HK-2 (cell line): ENCODE data around the gene USP17L15.
"Not testable (repeated sequence)": the region's sequence is repeated elsewhere in the genome, so short reads cannot be mapped to it uniquely, and the experiment has no call there.

ENCODE experiments used
- DNase-seq: peaks from one replicate; pipeline ENCODE4 v3.0.0-alpha.2; 2018; ENCODE audit not compliant: unreplicated experiment

The USP17L15 gene, protein sequence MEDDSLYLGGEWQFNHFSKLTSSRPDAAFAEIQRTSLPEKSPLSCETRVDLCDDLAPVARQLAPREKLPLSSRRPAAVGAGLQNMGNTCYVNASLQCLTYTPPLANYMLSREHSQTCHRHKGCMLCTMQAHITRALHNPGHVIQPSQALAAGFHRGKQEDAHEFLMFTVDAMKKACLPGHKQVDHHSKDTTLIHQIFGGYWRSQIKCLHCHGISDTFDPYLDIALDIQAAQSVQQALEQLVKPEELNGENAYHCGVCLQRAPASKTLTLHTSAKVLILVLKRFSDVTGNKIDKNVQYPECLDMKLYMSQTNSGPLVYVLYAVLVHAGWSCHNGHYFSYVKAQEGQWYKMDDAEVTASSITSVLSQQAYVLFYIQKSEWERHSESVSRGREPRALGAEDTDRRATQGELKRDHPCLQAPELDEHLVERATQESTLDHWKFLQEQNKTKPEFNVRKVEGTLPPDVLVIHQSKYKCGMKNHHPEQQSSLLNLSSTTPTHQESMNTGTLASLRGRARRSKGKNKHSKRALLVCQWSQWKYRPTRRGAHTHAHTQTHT

DNA sequence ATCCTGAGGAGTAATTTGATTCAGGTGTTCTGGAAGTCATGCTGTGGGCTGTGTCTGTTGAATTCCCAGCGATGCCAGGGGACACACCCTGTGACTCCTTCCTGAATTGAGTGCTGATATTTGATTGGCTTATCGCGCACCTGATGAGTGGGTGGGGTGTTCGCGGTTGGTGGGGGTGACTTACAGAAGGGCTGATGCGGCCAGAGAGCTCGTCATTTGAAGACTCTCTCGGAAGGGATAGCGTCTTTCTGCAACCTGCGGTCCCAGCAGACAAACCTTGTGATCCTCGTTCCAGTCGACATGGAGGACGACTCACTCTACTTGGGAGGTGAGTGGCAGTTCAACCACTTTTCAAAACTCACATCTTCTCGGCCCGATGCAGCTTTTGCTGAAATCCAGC, at the start of gene USP17L15:
Gene USP17L15 (plus strand): TSS at position 301 of the 400 bp plus-strand sequence. CDS start 0 bp downstream, at position 301.
- DNase-seq: not testable (repeated sequence)

DNA sequence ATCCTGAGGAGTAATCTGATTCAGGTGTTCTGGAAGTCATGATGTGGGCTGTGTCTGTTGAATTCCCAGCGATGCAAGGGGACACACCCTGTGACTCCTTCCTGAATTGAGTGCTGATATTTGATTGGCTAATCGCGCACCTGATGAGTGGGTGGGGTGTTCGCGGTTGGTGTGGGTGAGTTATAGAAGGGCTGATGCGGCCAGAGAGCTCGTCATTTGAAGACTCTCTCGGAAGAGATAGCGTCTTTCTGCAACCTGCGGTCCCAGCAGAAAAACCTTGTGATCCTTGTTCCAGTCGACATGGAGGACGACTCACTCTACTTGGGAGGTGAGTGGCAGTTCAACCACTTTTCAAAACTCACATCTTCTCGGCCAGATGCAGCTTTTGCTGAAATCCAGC, 23.8 kb upstream of the USP17L15 start, which contains the start of gene USP17L10:
Gene USP17L10 (plus strand): TSS at position 301 of the 400 bp plus-strand sequence. CDS start 0 bp downstream, at position 301.
- not testable (repeated sequence) for DNase-seq

DNA sequence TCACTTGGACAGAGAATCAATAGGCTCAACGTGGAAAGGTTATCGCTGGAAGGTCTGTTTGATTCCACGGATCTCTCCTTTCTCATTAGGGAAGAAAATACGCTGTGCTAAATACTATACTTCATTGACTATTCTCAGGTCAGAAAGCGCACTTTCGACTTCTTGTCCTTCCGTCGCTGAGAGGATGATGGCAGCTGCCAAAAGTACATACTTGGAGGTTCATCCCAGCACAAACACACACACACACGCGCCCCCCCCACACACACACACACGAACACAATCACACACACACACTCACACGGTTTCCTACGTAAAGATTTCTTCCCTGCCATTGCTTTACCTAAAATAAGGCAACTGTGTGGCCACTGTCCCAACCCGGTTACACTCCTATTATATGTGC, 19.5 kb upstream of the USP17L15 start:
- not testable (repeated sequence) for DNase-seq

DNA sequence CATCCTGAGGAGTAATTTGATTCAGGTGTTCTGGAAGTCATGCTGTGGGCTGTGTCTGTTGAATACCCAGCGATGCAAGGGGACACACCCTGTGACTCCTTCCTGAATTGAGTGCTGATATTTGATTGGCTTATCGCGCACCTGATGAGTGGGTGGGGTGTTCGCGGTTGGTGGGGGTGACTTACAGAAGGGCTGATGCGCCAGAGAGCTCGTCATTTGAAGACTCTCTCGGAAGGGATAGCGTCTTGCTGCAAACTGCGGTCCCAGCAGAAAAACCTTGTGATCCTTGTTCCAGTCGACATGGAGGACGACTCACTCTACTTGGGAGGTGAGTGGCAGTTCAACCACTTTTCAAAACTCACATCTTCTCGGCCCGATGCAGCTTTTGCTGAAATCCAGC, 19.1 kb upstream of the USP17L15 start, which contains the start of gene USP17L11:
Gene USP17L11 (plus strand): TSS at position 301 of the 400 bp plus-strand sequence. CDS start 0 bp downstream, at position 301.
- DNase-seq: not testable (repeated sequence)

DNA sequence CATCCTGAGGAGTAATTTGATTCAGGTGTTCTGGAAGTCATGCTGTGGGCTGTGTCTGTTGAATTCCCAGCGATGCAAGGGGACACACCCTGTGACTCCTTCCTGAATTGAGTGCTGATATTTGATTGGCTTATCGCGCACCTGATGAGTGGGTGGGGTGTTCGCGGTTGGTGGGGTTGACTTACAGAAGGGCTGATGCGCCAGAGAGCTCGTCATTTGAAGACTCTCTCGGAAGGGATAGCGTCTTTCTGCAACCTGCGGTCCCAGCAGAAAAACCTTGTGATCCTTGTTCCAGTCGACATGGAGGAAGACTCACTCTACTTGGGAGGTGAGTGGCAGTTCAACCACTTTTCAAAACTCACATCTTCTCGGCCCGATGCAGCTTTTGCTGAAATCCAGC, 14.3 kb upstream of the USP17L15 start, which contains the start of gene USP17L12:
Gene USP17L12 (plus strand): TSS at position 301 of the 400 bp plus-strand sequence. CDS start 0 bp downstream, at position 301.
- not testable (repeated sequence) for DNase-seq

DNA sequence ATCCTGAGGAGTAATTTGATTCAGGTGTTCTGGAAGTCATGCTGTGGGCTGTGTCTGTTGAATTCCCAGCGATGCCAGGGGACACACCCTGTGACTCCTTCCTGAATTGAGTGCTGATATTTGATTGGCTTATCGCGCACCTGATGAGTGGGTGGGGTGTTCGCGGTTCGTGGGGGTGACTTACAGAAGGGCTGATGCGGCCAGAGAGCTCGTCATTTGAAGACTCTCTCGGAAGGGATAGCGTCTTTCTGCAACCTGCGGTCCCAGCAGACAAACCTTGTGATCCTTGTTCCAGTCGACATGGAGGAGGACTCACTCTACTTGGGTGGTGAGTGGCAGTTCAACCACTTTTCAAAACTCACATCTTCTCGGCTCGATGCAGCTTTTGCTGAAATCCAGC, 9.6 kb upstream of the USP17L15 start, which contains the start of gene USP17L13:
Gene USP17L13 (plus strand): TSS at position 301 of the 400 bp plus-strand sequence. CDS start 0 bp downstream, at position 301.
- not testable (repeated sequence) for DNase-seq

DNA sequence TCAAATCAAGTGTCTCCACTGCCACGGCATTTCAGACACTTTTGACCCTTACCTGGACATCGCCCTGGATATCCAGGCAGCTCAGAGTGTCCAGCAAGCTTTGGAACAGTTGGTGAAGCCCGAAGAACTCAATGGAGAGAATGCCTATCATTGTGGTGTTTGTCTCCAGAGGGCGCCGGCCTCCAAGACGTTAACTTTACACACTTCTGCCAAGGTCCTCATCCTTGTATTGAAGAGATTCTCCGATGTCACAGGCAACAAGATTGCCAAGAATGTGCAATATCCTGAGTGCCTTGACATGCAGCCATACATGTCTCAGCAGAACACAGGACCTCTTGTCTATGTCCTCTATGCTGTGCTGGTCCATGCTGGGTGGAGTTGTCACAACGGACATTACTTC, 3.9 kb upstream of the USP17L15 start:
- DNase-seq: not testable (repeated sequence)

DNA sequence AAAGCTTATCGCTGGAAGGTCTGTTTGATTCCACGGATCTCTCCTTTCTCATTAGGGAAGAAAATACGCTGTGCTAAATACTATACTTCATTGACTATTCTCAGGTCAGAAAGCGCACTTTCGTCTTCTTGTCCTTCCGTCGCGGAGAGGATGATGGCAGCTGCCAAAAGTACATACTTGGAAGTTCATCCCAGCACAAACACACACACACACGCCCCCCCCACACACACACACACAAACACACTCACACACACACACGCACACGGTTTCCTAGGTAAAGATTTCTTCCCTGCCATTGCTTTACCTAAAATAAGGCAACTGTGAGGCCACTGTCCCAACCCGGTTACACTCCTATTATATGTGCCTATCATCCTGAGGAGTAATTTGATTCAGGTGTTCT, 4.3 kb downstream of the USP17L15 start:
- not testable (repeated sequence) for DNase-seq

DNA sequence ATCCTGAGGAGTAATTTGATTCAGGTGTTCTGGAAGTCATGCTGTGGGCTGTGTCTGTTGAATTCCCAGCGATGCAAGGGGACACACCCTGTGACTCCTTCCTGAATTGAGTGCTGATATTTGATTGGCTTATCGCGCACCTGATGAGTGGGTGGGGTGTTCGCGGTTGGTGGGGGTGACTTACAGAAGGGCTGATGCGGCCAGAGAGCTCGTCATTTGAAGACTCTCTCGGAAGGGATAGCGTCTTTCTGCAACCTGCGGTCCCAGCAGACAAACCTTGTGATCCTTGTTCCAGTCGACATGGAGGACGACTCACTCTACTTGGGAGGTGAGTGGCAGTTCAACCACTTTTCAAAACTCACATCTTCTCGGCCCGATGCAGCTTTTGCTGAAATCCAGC, 9.4 kb downstream of the USP17L15 start, which contains the start of gene USP17L17:
Gene USP17L17 (plus strand): TSS at position 301 of the 400 bp plus-strand sequence. CDS start 0 bp downstream, at position 301.
- DNase-seq: not testable (repeated sequence)

DNA sequence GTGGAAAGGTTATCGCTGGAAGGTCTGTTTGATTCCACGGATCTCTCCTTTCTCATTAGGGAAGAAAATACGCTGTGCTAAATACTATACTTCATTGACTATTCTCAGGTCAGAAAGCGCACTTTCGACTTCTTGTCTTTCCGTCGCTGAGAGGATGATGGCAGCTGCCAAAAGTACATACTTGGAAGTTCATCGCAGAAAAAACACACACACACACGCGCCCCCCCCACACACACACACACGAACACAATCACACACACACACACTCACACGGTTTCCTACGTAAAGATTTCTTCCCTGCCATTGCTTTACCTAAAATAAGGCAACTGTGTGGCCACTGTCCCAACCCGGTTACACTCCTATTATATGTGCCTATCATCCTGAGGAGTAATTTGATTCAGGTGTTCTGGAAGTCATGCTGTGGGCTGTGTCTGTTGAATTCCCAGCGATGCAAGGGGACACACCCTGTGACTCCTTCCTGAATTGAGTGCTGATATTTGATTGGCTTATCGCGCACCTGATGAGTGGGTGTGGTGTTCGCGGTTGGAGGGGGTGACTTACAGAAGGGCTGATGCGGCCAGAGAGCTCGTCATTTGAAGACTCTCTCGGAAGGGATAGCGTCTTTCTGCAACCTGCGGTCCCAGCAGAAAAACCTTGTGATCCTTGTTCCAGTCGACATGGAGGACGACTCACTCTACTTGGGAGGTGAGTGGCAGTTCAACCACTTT, 13.9 kb downstream of the USP17L15 start, which contains the start of gene USP17L18:
Gene USP17L18 (plus strand): TSS at position 678 of the 728 bp plus-strand sequence. CDS start 0 bp downstream, at position 678.
- not testable (repeated sequence) for DNase-seq

DNA sequence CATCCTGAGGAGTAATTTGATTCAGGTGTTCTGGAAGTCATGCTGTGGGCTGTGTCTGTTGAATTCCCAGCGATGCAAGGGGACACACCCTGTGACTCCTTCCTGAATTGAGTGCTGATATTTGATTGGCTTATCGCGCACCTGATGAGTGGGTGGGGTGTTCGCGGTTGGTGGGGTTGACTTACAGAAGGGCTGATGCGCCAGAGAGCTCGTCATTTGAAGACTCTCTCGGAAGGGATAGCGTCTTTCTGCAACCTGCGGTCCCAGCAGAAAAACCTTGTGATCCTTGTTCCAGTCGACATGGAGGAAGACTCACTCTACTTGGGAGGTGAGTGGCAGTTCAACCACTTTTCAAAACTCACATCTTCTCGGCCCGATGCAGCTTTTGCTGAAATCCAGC, 18.9 kb downstream of the USP17L15 start, which contains the start of gene USP17L19:
Gene USP17L19 (plus strand): TSS at position 301 of the 400 bp plus-strand sequence. CDS start 0 bp downstream, at position 301.
- DNase-seq: not testable (repeated sequence)

DNA sequence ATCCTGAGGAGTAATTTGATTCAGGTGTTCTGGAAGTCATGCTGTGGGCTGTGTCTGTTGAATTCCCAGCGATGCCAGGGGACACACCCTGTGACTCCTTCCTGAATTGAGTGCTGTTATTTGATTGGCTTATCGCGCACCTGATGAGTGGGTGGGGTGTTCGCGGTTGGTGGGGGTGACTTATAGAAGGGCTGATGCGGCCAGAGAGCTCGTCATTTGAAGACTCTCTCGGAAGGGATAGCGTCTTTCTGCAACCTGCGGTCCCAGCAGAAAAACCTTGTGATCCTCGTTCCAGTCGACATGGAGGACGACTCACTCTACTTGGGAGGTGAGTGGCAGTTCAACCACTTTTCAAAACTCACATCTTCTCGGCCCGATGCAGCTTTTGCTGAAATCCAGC, 23.6 kb downstream of the USP17L15 start, which contains the start of gene USP17L20:
Gene USP17L20 (plus strand): TSS at position 301 of the 400 bp plus-strand sequence. CDS start 0 bp downstream, at position 301.
- not testable (repeated sequence) for DNase-seq

DNA sequence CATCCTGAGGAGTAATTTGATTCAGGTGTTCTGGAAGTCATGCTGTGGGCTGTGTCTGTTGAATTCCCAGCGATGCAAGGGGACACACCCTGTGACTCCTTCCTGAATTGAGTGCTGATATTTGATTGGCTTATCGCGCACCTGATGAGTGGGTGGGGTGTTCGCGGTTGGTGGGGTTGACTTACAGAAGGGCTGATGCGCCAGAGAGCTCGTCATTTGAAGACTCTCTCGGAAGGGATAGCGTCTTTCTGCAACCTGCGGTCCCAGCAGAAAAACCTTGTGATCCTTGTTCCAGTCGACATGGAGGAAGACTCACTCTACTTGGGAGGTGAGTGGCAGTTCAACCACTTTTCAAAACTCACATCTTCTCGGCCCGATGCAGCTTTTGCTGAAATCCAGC, 28.4 kb downstream of the USP17L15 start, which contains the start of gene USP17L21:
Gene USP17L21 (plus strand): TSS at position 301 of the 400 bp plus-strand sequence. CDS start 0 bp downstream, at position 301.
- DNase-seq: not testable (repeated sequence)

DNA sequence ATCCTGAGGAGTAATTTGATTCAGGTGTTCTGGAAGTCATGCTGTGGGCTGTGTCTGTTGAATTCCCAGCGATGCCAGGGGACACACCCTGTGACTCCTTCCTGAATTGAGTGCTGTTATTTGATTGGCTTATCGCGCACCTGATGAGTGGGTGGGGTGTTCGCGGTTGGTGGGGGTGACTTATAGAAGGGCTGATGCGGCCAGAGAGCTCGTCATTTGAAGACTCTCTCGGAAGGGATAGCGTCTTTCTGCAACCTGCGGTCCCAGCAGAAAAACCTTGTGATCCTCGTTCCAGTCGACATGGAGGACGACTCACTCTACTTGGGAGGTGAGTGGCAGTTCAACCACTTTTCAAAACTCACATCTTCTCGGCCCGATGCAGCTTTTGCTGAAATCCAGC, 33.1 kb downstream of the USP17L15 start, which contains the start of gene USP17L22:
Gene USP17L22 (plus strand): TSS at position 301 of the 400 bp plus-strand sequence. CDS start 0 bp downstream, at position 301.
- not testable (repeated sequence) for DNase-seq

DNA sequence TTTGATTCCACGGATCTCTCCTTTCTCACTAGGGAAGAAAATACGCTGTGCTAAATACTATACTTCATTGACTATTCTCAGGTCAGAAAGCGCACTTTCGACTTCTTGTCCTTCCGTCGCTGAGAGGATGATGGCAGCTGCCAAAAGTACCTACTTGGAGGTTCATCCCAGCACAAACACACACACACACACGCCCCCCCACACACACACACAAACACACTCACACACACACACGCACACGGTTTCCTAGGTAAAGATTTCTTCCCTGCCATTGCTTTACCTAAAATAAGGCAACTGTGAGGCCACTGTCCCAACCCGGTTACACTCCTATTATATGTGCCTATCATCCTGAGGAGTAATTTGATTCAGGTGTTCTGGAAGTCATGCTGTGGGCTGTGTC, 37.5 kb downstream of the USP17L15 start:
- not testable (repeated sequence) for DNase-seq
